Activated T-helper 17 cell treated with anti-CD3 and anti-CD28 coated beads, Interleukin-2, amount 50 U/mL, for 72 hours (primary cell): ENCODE measurements around the gene DLGAP1. TPM values are rescaled to one million over a fixed set of nuclear protein-coding genes. Genes with fewer than 3 reads are reported as not detected.
"Not testable (repeated sequence)": the region's sequence is repeated elsewhere in the genome, so short reads cannot be mapped to it uniquely, and the experiment has no call there.

ENCODE experiments used
- ATAC-seq: fragments of 150-1000 bp; cut with Tn5 transposase; replicated peaks from 2 replicates; pipeline ENCODE4 v1.10.0; 2021; ENCODE audit warnings: mild to moderate bottlenecking, moderate library complexity
- H3K27ac Mint-ChIP-seq: one replicate; pipeline ENCODE4 v1.8.0; 2022; ENCODE audit warnings: mixed read lengths
- H3K27me3 Mint-ChIP-seq: one replicate; pipeline ENCODE4 v1.8.0; 2022; ENCODE audit warnings: mixed read lengths
- H3K36me3 Mint-ChIP-seq: one replicate; pipeline ENCODE4 v1.8.0; 2022; ENCODE audit warnings: low read depth, mild to moderate bottlenecking, mixed read lengths
- H3K4me1 Mint-ChIP-seq: one replicate; pipeline ENCODE4 v1.8.0; 2022; ENCODE audit warnings: mixed read lengths
- H3K4me3 Mint-ChIP-seq: one replicate; pipeline ENCODE4 v1.8.0; 2022; ENCODE audit warnings: mild to moderate bottlenecking, mixed read lengths
- H3K9me3 Mint-ChIP-seq: one replicate; pipeline ENCODE4 v1.8.0; 2022; ENCODE audit warnings: mixed read lengths
- total RNA-seq, 2 donors: library from RNA; stranded (reverse); gene quantifications; one replicate each; pipeline ENCODE4 v1.2.3, GENCODE V29; 2022

DLGAP1 gene
- total RNA-seq, 2 donors from 2014 or later = 1.1 to 1.2 TPM

- not testable (repeated sequence) for H3K9me3 Mint-ChIP-seq, H3K36me3 Mint-ChIP-seq, H3K4me3 Mint-ChIP-seq, ATAC-seq, H3K4me1 Mint-ChIP-seq, H3K27ac Mint-ChIP-seq
- peaks cover 34% of the 10 kb centered on the region for H3K27me3 Mint-ChIP-seq
These were observed 755.2 kb downstream of the DLGAP1 start for GRCh38 chr18:3699707-3700567.

GRCh38 chr18:3694030-3694778 lies 760.9 kb downstream of the DLGAP1 start:
- H3K4me3 Mint-ChIP-seq, H3K36me3 Mint-ChIP-seq, H3K9me3 Mint-ChIP-seq, H3K4me1 Mint-ChIP-seq, H3K27ac Mint-ChIP-seq, ATAC-seq: not testable (repeated sequence)
- peaks cover 11% of the 10 kb centered on the region for H3K27me3 Mint-ChIP-seq

- no peak for ATAC-seq
These were observed 761.7 kb downstream of the DLGAP1 start for GRCh38 chr18:3693410-3693809.

GRCh38 chr18:3692691-3693090 lies 762.4 kb downstream of the DLGAP1 start:
- H3K27ac Mint-ChIP-seq = no peak overlapping the region
- no peak overlapping the region for H3K4me3 Mint-ChIP-seq
- H3K9me3 Mint-ChIP-seq = no peaks in the 10 kb centered on the region
- H3K4me1 Mint-ChIP-seq = no peaks in the 10 kb centered on the region
- H3K27me3 Mint-ChIP-seq = peaks cover 6% of the 10 kb centered on the region
- no peak for ATAC-seq
- no peaks in the 10 kb centered on the region for H3K36me3 Mint-ChIP-seq

More at GRCh38 chr18:3693410-3693809, 761.7 kb downstream of the DLGAP1 start:
- Mint-ChIP-seq H3K9me3 (no peaks in the 10 kb centered on the region), H3K4me1 (no peaks in the 10 kb centered on the region), H3K4me3 (no peak overlapping the region), H3K36me3 (no peaks in the 10 kb centered on the region), H3K27me3 (peaks cover 10% of the 10 kb centered on the region), H3K27ac (no peak overlapping the region)

- Mint-ChIP-seq H3K27ac (no peak overlapping the region), H3K9me3 (no peaks in the 10 kb centered on the region), H3K27me3 (peaks cover 3% of the 10 kb centered on the region), H3K4me3 (no peak overlapping the region), H3K36me3 (no peaks in the 10 kb centered on the region), H3K4me1 (no peaks in the 10 kb centered on the region)
- ATAC-seq = no peak
These were observed 762.9 kb downstream of the DLGAP1 start for GRCh38 chr18:3692113-3692621.

GRCh38 chr18:3691705-3692104 lies 763.4 kb downstream of the DLGAP1 start:
- Mint-ChIP-seq H3K9me3 (no peaks in the 10 kb centered on the region), H3K27me3 (no peaks in the 10 kb centered on the region), H3K4me3 (no peak overlapping the region), H3K36me3 (no peaks in the 10 kb centered on the region), H3K27ac (no peak overlapping the region), H3K4me1 (no peaks in the 10 kb centered on the region)
- no peak for ATAC-seq

GRCh38 chr18:3690764-3691066 lies 764.4 kb downstream of the DLGAP1 start:
- H3K9me3 Mint-ChIP-seq = no peaks in the 10 kb centered on the region
- no peak overlapping the region for H3K4me3 Mint-ChIP-seq
- no peaks in the 10 kb centered on the region for H3K4me1 Mint-ChIP-seq
- no peak for ATAC-seq
- H3K27me3 Mint-ChIP-seq = no peaks in the 10 kb centered on the region
- H3K27ac Mint-ChIP-seq = no peak overlapping the region
- no peaks in the 10 kb centered on the region for H3K36me3 Mint-ChIP-seq

GRCh38 chr18:3689986-3690763 lies 764.9 kb downstream of the DLGAP1 start:
- H3K27ac Mint-ChIP-seq = no peak overlapping the region
- no peaks in the 10 kb centered on the region for H3K4me1 Mint-ChIP-seq
- no peak overlapping the region for H3K4me3 Mint-ChIP-seq
- no peak for ATAC-seq
- no peaks in the 10 kb centered on the region for H3K9me3 Mint-ChIP-seq
- H3K27me3 Mint-ChIP-seq = no peaks in the 10 kb centered on the region
- no peaks in the 10 kb centered on the region for H3K36me3 Mint-ChIP-seq

- no peak overlapping the region for H3K4me3 Mint-ChIP-seq
- no peaks in the 10 kb centered on the region for H3K9me3 Mint-ChIP-seq
- H3K4me1 Mint-ChIP-seq = no peaks in the 10 kb centered on the region
- no peak overlapping the region for H3K27ac Mint-ChIP-seq
- H3K27me3 Mint-ChIP-seq = no peaks in the 10 kb centered on the region
- ATAC-seq = no peak
- no peaks in the 10 kb centered on the region for H3K36me3 Mint-ChIP-seq
These were observed 766.0 kb downstream of the DLGAP1 start for GRCh38 chr18:3689091-3689490.

- Mint-ChIP-seq H3K9me3 (no peaks in the 10 kb centered on the region), H3K4me1 (no peaks in the 10 kb centered on the region), H3K4me3 (no peak overlapping the region), H3K36me3 (no peaks in the 10 kb centered on the region), H3K27me3 (no peaks in the 10 kb centered on the region), H3K27ac (no peak overlapping the region)
- ATAC-seq = no peak
These were observed 766.4 kb downstream of the DLGAP1 start for GRCh38 chr18:3688690-3689089.

- Mint-ChIP-seq H3K27ac (no peak overlapping the region), H3K36me3 (no peaks in the 10 kb centered on the region), H3K27me3 (no peaks in the 10 kb centered on the region), H3K9me3 (peaks cover 4% of the 10 kb centered on the region), H3K4me1 (no peaks in the 10 kb centered on the region), H3K4me3 (no peak overlapping the region)
- ATAC-seq = no peak
These were observed 771.6 kb downstream of the DLGAP1 start for GRCh38 chr18:3683483-3683882.

- Mint-ChIP-seq H3K27ac (no peak overlapping the region), H3K9me3 (peaks cover 4% of the 10 kb centered on the region), H3K4me1 (peaks cover 3% of the 10 kb centered on the region), H3K36me3 (no peaks in the 10 kb centered on the region), H3K4me3 (no peak overlapping the region), H3K27me3 (peaks cover 8% of the 10 kb centered on the region)
- ATAC-seq = no peak
These were observed 773.0 kb downstream of the DLGAP1 start for GRCh38 chr18:3682061-3682460.

GRCh38 chr18:3679241-3679640 lies 775.9 kb downstream of the DLGAP1 start:
- peaks cover 6% of the 10 kb centered on the region for H3K4me1 Mint-ChIP-seq
- no peak overlapping the region for H3K4me3 Mint-ChIP-seq
- H3K36me3 Mint-ChIP-seq = no peaks in the 10 kb centered on the region
- no peak overlapping the region for H3K27ac Mint-ChIP-seq
- peaks cover 4% of the 10 kb centered on the region for H3K9me3 Mint-ChIP-seq
- ATAC-seq = no peak
- peaks cover 16% of the 10 kb centered on the region for H3K27me3 Mint-ChIP-seq

- Mint-ChIP-seq H3K4me3 (no peak overlapping the region), H3K36me3 (no peaks in the 10 kb centered on the region), H3K4me1 (peaks cover 6% of the 10 kb centered on the region), H3K27ac (no peak overlapping the region), H3K27me3 (peaks cover 16% of the 10 kb centered on the region), H3K9me3 (no peaks in the 10 kb centered on the region)
- no peak for ATAC-seq
These were observed 779.1 kb downstream of the DLGAP1 start for GRCh38 chr18:3675994-3676393.
